Fibroblast of skin of right biceps (primary cell): ENCODE results near the gene RPS29.
"Not testable (repeated sequence)": the region's sequence is repeated elsewhere in the genome, so short reads cannot be mapped to it uniquely, and the experiment has no call there.

Experiments used
- DNase-seq: peaks from one replicate; pipeline ENCODE4 v3.0.0-alpha.2; 2013

RPS29 gene

DNA sequence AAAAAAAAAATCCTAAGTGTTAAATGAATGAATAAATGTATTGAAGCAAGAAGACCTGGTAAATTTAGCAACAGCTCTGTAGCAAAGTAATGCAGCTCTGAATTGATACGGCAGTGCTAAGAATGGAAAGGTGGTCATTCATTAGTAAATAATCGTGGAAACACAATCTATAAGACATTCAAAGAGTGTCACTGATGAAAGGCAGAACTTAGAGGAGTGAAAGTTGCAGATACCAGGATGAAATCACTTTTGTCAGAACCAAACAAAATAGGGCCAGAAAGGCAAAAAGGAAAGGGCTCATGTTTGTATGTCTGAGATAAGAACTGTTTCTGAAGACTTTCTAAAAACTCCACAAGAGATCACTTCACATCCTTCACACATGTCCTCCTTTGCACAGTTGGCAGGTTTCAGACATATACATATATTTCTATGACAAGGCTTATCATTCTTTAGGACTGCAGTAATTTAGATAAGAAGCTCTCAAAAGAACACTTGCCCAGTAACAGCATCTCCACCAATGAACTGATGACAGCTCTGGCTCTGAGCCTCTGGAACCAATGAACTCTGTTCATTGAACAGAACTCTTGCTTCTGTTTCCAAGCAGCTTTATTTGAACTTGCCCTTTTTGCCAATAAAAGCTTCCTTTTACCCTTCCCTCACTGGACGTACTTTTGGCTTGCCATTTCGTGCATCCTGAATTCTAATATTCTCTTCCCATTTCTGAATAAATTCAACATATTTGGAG, 8.3 kb upstream of the RPS29 start:
- DNase-seq, result peak; percentile 29

DNA sequence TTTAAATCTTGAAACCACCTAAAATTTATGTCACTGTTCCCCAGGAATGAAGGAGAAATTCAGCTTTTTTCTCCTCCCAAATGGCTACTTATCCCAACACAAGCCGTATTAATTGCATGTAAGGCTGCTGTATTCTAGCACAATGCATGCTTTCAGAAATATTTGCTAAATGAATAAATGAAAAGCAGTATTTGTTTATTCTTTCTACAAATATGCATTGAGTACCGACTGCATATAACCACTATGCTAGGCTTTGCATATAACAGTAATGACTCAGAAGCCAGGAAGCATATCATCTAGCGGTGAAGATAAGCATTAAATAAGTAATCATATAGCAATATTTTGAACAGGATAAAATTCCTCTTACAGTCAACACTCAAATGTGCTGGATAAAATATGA, 6.8 kb upstream of the RPS29 start:
- DNase-seq, result peak; percentile 78

DNA sequence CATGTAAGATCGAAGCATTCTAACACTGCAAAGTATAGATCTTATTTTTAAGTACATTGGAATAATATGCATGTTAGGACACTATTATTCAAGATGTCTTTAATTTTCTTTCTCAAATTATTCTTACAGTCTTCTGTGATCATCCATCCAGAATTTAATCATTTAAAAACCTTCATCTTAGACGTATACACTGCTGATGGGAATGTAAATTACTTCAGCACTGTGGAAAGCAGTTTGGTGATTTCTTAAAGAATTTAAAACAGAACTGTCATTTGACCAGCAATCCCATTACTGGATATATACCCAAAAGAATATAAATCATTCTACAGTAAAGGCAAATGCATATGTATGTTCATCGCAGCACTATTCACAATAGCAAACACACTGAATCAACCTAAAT, 3.2 kb upstream of the RPS29 start:
- DNase-seq, result no peak

DNA sequence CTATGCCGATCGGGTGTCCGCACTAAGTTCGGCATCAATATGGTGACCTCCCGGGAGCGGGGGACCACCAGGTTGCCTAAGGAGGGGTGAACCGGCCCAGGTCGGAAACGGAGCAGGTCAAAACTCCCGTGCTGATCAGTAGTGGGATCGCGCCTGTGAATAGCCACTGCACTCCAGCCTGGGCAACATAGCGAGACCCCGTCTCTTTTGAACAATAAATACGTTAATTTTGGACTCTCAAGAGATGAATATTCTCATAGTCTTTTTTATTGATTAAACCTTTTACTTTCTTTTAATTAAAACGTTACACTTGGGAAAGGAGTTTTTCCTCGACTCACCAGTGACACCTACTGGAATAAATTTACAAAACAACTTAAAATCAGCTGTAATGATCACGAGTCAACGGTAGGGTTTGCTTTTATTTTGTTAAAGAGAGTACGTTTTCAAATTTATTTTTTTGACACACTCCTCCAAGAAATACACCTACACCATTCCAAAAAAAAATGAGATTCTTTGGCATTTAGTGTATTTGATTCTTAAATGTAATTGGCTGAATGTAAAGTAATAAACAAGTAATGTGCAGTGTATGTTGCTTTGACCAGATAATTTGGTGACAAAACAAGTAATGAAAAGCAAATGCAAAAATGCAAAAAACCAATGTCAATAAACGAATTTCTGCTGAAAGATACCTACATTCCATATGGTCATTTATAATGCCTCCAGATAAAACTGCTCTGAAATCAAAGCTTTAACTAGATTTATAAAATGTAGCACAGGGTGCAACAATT, 687 bp upstream of the RPS29 start:
- peak; percentile 84 for DNase-seq

DNA sequence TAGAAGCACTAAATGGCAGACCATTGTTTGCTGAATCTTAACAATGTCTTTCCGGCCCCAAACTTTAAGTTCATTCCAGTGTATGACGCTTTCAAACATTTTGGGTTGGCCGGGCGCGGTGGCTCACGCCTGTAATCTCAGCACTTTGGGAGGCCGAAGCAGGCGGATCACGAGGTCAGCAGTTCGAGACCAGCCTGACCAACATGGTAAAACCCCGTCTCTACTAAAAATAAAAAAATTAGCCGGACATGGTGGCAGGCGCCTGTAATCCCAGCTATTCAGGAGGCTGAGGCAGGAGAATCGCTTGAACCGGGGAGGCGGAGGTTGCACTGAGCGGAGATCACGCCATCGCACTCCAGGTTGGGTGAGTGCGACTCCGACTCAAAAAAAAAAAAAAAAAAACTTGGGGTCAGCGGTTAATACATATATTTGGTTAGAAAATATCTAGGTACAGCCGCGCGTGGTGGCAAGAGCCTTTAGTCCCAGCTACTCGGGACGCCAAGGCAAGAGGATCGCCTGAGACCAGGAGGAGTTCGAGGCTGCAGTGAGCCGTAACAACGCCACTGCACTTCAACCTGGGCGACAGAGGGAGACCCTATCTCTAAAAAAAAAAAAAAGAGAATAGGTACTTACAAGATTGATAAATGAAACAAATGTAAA, 1.1 kb downstream of the RPS29 start:
- DNase-seq, result not testable (repeated sequence)

DNA sequence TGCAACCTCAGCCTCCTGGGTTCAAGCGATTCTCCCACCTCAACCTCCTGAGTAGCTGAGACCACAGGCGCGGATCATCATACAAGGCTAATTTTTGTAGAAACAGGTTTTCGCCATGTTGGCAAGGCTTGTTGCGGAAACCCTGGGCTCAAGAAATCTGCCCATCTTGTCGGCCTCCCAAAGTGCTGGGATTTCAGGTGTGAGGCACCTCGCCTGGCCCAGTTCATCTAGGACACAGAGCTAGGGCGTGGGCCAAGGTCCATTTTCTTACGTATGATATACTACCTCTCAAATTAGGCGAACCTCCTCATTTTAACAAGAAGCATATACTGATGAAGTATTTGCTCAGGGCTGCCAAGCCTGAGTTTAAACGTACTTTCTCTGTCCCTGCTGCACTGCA, 2.1 kb downstream of the RPS29 start:
- DNase-seq, result no peak

DNA sequence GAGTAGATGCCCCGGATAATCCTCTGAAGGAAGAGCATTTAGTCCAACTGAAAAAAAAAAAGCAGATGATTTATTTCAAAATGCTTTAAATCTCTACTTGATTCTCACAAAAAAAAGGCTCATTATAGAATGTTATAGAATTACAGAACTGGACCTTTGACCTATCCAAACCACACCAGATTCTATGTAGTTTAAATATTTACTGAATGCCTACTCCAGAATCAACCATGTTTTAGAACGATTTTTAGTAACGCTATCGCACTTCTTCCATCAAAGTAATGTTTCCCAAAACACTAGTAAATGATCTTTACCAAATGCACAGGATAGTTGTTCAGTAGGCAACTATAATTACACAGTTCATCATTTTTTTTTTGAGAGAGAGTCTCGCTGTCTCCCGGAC, 2.6 kb downstream of the RPS29 start:
- no peak for DNase-seq

DNA sequence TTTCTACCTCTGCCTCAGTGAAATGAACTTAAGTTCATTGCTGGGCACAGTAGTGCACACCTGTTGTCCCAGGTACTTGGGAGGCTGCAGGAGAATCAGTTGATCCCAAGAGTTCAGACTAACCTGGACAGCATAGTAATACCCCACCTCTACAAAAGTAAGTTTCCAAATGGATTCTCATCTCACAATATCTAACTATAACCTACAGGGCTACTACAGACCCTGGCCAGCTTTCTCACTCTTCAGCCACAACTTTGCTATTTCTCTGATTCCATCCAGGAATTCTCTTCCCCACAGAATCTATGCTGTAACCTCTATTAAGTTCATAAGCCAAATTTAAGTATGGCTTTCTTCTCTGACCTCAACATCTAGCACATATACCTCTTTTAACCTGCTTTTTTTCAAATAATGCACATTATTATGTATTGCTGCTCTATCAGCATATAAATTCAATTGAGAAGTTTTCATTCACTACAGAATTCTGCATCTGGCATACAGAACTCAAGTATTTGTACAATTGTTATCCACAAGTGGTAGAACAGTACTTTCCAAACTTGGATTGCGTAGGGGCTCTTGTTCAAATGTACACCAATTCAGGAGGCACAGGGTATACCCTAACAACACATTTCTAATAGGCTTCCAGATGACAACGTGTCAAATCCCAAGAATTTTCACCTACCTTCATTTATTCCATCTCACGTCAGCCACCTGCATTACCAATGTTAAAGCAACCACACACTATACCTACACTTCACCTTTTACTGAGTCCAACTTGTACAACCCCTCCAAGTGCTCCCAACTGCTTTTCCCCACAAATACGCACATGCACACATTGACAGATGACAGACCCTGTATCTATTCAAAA, 3.8 kb downstream of the RPS29 start:
- no peak for DNase-seq

DNA sequence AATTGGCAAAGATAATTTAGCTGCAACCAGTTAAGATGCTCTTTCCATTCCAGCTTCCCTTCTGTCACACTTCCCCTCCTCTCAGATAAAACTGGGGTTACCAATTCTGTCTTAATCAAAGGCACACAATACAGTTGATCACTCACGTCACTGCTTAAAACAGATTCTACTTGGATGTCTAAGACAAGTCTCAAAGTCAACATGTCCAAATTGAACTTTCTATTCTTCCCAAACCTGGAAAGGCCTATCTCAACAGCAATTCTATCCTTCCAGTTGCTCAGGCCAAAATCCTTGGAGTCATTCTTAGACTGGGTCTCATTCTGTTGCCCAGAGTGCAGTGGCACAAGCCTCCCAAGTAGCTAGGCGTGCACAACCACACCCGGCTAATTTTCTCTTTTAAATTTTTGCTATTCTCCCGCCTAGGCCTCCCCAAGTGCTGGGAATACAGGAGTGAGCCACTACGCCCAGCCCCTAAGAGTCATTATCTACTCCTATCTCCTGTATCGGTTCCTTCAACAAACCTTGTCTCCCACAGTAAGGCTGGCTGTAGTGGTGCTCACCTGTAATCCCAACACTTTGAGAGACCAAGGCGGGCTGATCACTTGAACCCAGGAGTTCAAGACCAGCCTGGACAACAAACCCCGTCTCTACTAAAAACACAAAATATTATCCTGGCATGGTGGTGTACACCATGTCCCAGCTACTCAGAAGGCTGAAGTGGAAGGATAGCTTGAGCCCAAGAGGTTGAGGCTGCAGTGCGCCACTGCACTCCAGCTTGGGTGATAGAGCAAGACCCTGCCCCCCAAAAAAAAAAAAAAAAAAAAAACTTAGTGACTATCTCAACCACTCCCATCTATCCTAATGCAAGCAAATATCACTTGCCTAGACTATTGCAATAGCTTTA, 4.7 kb downstream of the RPS29 start:
- no peak for DNase-seq

DNA sequence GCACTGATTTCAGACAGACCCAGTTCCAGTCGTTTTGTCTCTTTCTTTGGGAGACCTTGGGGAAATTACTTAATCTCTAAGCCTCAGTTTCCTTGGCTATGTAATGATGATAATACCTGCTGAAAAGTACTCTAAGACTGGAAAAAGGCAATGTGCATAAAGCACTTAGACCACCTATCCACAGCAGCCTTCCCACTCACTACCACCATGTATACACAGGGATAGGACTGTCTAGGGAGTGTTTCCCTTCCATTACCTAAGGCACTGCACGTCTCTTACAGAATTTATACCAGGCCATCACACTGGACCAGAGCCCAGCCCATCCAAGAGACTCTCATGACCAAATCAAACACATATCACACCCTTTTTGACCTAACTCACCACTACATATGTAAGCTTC, 6.3 kb downstream of the RPS29 start:
- DNase-seq, result no peak

DNA sequence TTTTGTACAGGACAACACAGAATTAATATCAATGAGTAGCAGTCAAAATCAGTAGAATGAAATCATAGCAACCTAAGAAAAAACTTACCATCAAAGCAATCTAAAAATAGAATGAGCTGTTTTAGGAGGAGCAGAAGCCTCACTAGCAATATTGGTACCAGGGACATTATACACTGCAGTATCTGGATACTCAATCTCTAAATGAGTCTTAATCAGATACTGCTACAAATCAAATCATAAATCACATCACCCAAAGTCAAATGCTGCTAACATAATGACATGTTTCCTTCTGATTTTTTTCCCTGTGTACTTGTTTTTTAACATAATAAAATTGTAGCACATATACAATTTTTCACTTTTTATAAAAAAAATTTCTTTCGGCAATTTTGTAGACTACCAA, 8.0 kb downstream of the RPS29 start:
- no peak for DNase-seq

DNA sequence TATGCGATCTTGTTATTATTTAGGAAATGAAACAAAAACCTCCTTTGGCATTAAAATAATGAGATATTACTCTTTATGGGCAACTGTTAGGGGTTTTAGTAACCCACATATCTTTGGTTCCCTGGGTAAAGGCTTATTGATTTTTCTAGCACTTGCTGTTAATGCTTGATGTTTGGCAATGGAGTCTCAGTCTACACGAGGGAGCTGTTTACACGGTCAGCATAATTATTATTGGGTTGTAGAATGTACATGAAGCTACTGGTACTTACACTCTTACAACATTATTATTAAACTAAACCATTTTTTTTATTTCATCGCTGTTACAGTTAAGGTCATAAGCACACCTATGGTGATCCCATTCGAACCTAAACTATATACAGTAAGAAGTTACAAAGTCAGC, 12.1 kb downstream of the RPS29 start:
- no peak for DNase-seq

DNA sequence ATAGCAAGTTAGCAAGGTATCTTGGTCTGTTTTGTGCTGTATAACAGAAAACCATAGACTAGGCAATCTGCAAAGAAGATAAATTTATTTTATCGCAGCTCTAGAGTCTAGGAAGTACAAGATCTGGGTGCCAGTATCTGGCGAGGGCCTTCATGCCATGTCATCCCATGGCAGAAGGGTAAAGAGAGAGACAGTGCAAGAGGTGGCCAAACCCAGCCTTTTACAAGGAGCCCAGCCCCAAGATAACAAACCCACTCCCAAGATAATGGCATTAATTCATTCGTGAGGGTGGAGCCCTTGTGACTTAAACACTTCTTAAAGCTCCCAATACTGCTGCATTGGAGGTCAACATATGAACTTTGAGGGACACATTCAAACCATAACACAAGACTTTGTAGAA, 16.9 kb downstream of the RPS29 start:
- DNase-seq, result no peak

DNA sequence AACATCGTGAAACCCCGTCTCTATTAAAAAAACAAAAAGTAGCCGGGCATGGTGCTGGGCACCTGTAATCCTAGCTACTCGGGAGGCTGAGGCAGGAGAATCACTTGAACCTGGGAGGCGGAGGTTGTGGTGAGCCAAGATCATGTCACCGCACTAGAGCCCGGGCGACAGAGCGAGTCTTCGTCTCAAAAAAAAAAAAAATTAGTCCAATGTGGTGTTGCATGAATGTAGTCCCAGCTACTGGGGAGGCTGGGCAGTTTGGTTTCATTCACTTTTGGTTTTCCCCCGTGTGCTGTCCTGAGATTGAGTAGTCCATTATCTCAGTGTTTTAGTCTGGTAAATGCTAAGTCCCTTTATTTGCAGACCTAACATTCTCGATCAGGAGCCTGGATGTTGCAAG, 19.5 kb downstream of the RPS29 start:
- no peak for DNase-seq

DNA sequence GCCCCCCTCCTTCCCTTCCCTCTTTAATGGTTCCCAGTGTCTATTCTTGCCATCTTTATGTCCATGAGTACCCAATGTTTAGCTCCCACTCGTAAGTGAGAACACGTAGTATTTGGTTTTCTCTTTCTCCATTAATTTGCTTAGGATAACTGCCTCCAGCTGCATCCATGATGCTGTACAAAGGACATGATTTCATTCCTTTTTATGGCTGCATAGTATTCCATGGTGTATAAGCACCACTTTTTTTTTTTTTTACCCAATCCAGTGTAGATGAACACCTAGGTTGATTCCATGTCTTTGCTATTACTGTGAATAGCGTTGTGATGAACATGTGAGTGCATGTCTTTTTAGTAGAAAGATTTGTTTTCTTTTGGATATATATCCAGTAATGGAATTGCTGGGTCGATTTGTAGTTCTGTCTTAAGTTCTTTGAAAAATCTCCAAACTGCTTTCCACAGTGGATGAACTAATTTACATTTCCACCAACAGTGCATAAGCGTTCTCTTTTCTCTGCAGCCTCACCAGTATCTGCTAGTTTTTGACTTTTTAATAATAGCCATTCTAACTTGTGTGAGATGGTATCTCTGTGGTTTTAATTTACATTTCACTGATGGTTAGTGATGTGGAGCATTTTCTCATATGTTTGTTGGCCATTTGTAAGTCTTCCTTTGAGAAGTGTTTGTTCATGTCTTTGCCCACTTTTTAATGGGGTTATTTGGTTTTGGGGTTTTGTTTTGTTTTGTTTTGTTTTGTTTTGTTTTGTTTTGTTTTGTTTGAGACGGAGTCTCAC, 26.0 kb downstream of the RPS29 start:
- no peak for DNase-seq

DNA sequence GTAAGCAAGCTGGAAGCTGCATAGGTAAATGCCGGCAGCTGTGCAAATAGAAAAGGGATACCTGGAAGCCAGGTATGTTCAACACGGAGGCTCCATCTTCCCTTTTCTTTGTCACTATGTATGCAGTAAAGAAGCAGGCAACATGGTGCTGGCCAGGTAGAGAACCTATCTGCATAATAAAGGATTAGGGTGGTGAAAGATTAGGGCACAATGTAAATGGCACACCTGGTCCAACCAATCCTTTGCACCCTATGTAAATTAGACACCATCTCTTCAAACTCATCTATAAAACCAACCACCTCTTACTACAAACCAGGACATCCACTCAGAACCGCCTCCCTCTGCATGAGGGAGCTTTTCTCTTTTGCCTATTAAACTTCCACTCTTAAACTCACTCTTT, 32.3 kb downstream of the RPS29 start:
- DNase-seq, result no peak

DNA sequence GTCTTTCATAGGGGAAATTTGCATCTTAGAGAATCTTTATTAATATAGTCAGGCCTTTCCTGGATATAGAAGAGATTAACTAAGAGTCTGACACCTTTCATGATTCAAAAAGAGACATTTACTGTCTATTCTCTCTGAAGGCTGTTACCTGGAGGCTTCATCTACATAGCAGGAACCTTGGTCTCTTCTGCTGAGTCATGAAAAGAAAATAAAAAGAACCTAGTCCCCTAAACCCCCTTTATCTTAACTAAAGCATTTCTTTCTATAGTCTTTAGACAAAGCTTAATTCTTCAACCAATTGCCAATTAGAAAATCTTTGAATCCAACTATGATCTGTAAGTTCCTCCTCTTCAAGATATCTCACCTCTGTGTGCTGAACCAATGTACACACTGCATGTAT, 33.1 kb downstream of the RPS29 start:
- no peak for DNase-seq

DNA sequence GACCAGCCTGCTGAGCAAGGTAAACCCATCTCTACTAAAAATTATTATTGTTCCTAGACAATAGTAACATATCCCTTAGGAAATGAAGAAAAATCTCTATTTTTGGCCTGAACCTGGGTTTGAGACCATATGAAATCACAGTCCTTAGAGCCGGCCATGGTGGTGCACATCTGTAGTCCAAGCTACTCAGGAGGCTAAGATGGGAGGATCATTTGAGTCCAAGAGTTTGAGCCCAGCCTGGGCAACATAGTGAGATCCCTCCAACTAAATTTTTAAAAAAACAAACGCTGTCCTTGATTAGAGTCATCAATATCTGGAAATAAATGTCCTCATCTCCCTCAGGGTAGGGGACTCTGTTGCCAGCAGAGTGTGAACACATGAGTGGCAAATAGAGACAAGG, 34.6 kb downstream of the RPS29 start:
- DNase-seq, result no peak

DNA sequence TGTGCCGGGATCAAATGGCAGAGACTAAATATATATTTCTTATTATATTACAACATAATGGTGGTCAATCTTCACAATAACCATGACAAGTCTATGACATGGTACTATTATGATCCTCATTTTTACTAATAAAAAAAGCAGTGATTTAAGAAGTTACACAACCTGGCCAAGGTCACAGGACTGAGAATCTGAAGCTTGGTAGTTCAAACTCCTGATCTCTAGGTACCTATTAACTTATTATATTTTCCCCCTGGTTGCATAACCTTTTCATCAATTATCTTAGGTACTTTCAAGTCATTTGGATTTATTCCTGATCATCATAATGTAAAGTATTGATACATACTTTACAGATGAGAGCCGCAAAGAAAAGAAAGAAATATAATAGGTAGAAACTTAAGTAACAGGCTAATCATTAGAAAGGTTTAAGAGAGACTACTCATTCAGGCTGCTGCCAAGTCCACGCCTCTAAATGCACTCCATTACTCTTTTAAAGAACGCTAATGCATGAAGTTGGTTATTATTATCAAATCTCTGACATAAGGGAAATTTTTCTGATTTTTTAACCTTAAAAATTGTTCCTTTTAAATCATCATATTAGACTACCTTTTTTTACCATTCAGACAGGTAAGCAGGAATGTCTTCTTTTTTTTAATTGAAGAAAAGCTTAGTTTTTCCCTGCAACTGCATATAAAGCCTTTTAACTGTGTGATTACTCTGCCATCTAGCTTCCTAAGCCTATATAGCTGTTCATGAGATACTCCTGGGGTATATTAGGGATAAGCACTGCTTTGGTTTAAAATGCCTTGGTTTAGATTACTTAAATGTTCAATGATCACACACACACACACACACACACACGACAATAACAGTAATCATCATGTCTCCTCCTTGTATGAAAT, 35.6 kb downstream of the RPS29 start:
- DNase-seq, result no peak

DNA sequence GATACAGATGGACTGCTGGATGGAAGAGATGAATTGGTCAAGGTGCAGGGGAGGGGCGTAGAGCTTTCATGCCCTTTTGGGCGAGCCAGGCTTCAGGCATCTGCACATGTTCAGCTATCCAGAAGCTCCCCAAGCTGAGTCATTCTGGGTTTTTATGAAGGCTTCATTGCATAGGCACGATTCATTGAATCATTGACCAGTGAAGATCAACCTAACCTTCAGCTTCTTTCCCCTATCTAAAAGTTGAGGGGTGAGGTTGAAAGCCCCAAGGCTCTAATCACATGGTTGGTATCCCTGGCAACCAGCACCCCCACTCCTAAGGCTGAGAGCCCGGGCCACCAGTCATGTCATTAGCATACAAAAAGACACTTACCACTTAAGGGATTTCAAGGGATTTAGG, 36.3 kb downstream of the RPS29 start:
- DNase-seq, result peak; percentile 39
